ENCODE measurements around the gene CD200R1. TPM values are rescaled to one million over a fixed set of nuclear protein-coding genes. Genes with fewer than 3 reads are reported as not detected.

Gene CD200R1
- total and polyA plus RNA-seq, 2 donors (not counting 1 experiment from before 2014, with no cell fraction given): 0.17 to 1.1 TPM

GRCh38 chr3:112990672-112991602 lies 16.0 kb upstream of the CD200R1 start, which contains the start of gene GTPBP8:
TSS of gene GTPBP8 (plus strand) at chr3:112990984. CDS start at chr3:112991000, 16 bp downstream.
- TF ChIP-seq, protein P1, sequence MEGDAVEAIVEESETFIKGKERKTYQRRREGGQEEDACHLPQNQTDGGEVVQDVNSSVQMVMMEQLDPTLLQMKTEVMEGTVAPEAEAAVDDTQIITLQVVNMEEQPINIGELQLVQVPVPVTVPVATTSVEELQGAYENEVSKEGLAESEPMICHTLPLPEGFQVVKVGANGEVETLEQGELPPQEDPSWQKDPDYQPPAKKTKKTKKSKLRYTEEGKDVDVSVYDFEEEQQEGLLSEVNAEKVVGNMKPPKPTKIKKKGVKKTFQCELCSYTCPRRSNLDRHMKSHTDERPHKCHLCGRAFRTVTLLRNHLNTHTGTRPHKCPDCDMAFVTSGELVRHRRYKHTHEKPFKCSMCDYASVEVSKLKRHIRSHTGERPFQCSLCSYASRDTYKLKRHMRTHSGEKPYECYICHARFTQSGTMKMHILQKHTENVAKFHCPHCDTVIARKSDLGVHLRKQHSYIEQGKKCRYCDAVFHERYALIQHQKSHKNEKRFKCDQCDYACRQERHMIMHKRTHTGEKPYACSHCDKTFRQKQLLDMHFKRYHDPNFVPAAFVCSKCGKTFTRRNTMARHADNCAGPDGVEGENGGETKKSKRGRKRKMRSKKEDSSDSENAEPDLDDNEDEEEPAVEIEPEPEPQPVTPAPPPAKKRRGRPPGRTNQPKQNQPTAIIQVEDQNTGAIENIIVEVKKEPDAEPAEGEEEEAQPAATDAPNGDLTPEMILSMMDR (conservative IDR thresholded peaks at IDR 0.05 in 1 of 2, IDR thresholded peaks at IDR 0.05 in 1 of 2; ENCODE audit: low read depth in 1 of 2, low read length in 2 of 2): peak in 1 of 2 donors; percentile 10
- TF ChIP-seq EZH2 (IDR thresholded peaks at IDR 0.05; ENCODE audit: low read length, missing control alignments): no peak
- peak within 1 kb of the TSS; percentile 89 for H2AFZ ChIP-seq (ENCODE audit: low read length)
- DNase-seq (ENCODE audit: low read depth in 2 of 2): peak; percentile 86 to 87
- H4K20me1 ChIP-seq (ENCODE audit: control insufficient read depth, extremely low read depth, insufficient read depth, low read length): no peaks in the 10 kb centered on the region
- H3K27me3 ChIP-seq (ENCODE audit: control insufficient read depth, insufficient read depth, low read length): no peaks in the 10 kb centered on the region
- peak within 1 kb of the TSS; percentile 94 for H3K4me2 ChIP-seq (ENCODE audit: extremely low read depth, insufficient read depth, low read length)
- peak within 1 kb of the TSS; percentile 84 for H3K27ac ChIP-seq (ENCODE audit: insufficient read depth, low read length)
- H3K36me3 ChIP-seq (ENCODE audit: control insufficient read depth, insufficient read depth, low read length): no peaks in the 10 kb centered on the region
- no peaks in the 10 kb centered on the region for H3K4me1 ChIP-seq (ENCODE audit: control insufficient read depth, extremely low read depth, insufficient read depth, low read length)
- H3K9me3 ChIP-seq (ENCODE audit: control insufficient read depth, insufficient read depth, low read depth, low read length): no peaks in the 10 kb centered on the region
- peaks cover 11% of the 10 kb centered on the region for H3K79me2 ChIP-seq (ENCODE audit: control insufficient read depth, insufficient read depth, low read length)
- H3K9ac ChIP-seq (ENCODE audit: insufficient read depth, low read length): peak within 1 kb of the TSS; percentile 79
- H3K4me3 ChIP-seq (replicated peaks in 1 of 4; ENCODE audit: control extremely low read depth in 1 of 4, insufficient read depth in 1 of 4, low read depth in 3 of 4, low read length in 4 of 4): peak within 1 kb of the TSS; percentile 85 to 97 (median 90)

- H3K4me2 ChIP-seq (ENCODE audit: extremely low read depth, insufficient read depth, low read length): no peak overlapping the region
- H3K79me2 ChIP-seq (ENCODE audit: control insufficient read depth, insufficient read depth, low read length): peaks cover 9% of the 10 kb centered on the region
- H3K27ac ChIP-seq (ENCODE audit: insufficient read depth, low read length): no peak overlapping the region
- TF ChIP-seq EZH2 (IDR thresholded peaks at IDR 0.05; ENCODE audit: low read length, missing control alignments): no peak
- no peak overlapping the region for H2AFZ ChIP-seq (ENCODE audit: low read length)
- no peak overlapping the region for H3K9ac ChIP-seq (ENCODE audit: insufficient read depth, low read length)
- no peaks in the 10 kb centered on the region for H4K20me1 ChIP-seq (ENCODE audit: control insufficient read depth, extremely low read depth, insufficient read depth, low read length)
- no peaks in the 10 kb centered on the region for H3K4me1 ChIP-seq (ENCODE audit: control insufficient read depth, extremely low read depth, insufficient read depth, low read length)
- DNase-seq (ENCODE audit: low read depth in 2 of 2): no peak
- H3K27me3 ChIP-seq (ENCODE audit: control insufficient read depth, insufficient read depth, low read length): no peaks in the 10 kb centered on the region
- H3K9me3 ChIP-seq (ENCODE audit: control insufficient read depth, insufficient read depth, low read depth, low read length): no peaks in the 10 kb centered on the region
- H3K4me3 ChIP-seq (replicated peaks in 1 of 4; ENCODE audit: control extremely low read depth in 1 of 4, insufficient read depth in 1 of 4, low read depth in 3 of 4, low read length in 4 of 4): no peak overlapping the region
- H3K36me3 ChIP-seq (ENCODE audit: control insufficient read depth, insufficient read depth, low read length): no peaks in the 10 kb centered on the region
Observed at GRCh38 chr3:112987710-112988334, 12.9 kb upstream of the CD200R1 start.

- no peak for TF ChIP-seq EZH2 (IDR thresholded peaks at IDR 0.05; ENCODE audit: low read length, missing control alignments)
- TF ChIP-seq, protein P1 (conservative IDR thresholded peaks at IDR 0.05 in 1 of 2, IDR thresholded peaks at IDR 0.05 in 1 of 2; ENCODE audit: low read depth in 1 of 2, low read length in 2 of 2): no peak
- H3K36me3 ChIP-seq (ENCODE audit: control insufficient read depth, insufficient read depth, low read length): no peaks in the 10 kb centered on the region
- no peaks in the 10 kb centered on the region for H3K9me3 ChIP-seq (ENCODE audit: control insufficient read depth, insufficient read depth, low read depth, low read length)
- no peak overlapping the region for H3K4me3 ChIP-seq (replicated peaks in 1 of 4; ENCODE audit: control extremely low read depth in 1 of 4, insufficient read depth in 1 of 4, low read depth in 3 of 4, low read length in 4 of 4)
- H3K27ac ChIP-seq (ENCODE audit: insufficient read depth, low read length): no peak overlapping the region
- no peaks in the 10 kb centered on the region for H3K79me2 ChIP-seq (ENCODE audit: control insufficient read depth, insufficient read depth, low read length)
- H3K4me2 ChIP-seq (ENCODE audit: extremely low read depth, insufficient read depth, low read length): no peak overlapping the region
- no peaks in the 10 kb centered on the region for H3K27me3 ChIP-seq (ENCODE audit: control insufficient read depth, insufficient read depth, low read length)
- no peaks in the 10 kb centered on the region for H4K20me1 ChIP-seq (ENCODE audit: control insufficient read depth, extremely low read depth, insufficient read depth, low read length)
- H3K4me1 ChIP-seq (ENCODE audit: control insufficient read depth, extremely low read depth, insufficient read depth, low read length): peaks cover 5% of the 10 kb centered on the region
- DNase-seq (ENCODE audit: low read depth in 2 of 2): peak; percentile 6 to 11
- no peak overlapping the region for H2AFZ ChIP-seq (ENCODE audit: low read length)
- H3K9ac ChIP-seq (ENCODE audit: insufficient read depth, low read length): no peak overlapping the region
Observed at GRCh38 chr3:112984485-112984884, 9.6 kb upstream of the CD200R1 start.
